Measurements from ENCODE around the gene MND1. TPM values are rescaled to one million over a fixed set of nuclear protein-coding genes. Genes with fewer than 3 reads are reported as not detected.
A peak's percentile ranks its signal among the peaks of the same experiment; 100 is the strongest.

MND1 gene
- total and polyA plus RNA-seq, 12 donors = 0.20 to 1.7 (median 0.34) TPM; not detected in 6

DNA sequence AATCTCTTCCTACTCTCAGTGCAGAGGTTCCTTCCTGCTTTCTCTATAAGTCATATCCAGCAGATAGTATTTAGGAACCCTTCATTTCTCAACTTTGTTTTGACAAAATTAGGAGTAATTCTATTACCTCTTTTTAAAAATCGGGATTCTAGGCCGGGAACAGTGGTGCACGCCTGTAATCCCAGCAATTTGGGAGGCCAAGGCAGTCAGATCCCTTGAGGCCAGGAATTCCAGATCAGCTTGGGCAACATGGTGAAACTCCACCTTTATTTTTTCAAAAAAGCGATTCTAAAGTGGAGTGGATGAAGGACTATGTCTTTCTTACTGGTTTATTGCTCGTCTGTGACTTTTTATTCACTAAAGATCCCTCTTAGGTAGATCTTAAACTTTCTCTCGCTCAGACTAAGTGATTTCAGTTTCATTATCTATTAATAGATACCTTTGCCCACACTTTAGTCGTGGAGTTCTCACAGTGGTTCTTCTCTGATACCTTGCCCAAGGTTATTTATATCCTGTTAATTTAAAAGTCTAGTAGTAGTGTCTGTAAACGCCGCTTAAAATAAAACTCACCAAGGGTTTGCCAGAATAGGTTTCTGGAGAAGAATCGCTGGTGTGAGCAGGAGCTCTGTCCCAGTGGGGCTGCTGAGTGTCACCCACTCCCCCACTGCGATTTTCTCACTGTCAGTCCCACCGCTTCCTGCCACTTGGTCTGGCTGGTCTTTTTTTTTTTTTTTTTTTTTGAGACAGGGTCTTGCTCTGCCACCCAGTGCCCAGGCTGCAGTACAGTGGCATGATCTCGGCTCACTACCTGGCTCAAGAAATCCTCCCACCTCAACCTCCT lies 94.6 kb downstream of the MND1 start:
- H3K27me3 ChIP-seq = no peaks in the 10 kb centered on the region
- TF ChIP-seq CTCF (IDR thresholded peaks at IDR 0.05) = no peak
- H3K4me3 ChIP-seq = peak overlapping the region in 7 of 10 donors; percentile 7 to 34 (median 16)
- no peak for DNase-seq
- no peaks in the 10 kb centered on the region for H3K9me3 ChIP-seq
- WGBS, 2 donors = 53 to 60% methylated on average over 13 of the region's 13 CpGs
- peak overlapping the region in 7 of 10 donors; percentile 3 to 71 (median 44) for H3K27ac ChIP-seq
- H3K36me3 ChIP-seq = no peaks in the 10 kb centered on the region
- H3K4me1 ChIP-seq = peaks cover 0 to 16% (median 0%) of the 10 kb centered on the region in 9 donors
- intact Hi-C loops (cut with DNase I) = loop anchor here in 6 of 10 donors (1.0 to 10.0 kb wide), 3 partner anchors 12 to 136 kb away; partner anchors contain the start of gene MND1 (in 5 of the 6)
- peak in 7 of 8 donors; percentile 40 to 89 (median 70) for ATAC-seq

GRCh38 chr4:153439831-153440230 lies 95.3 kb downstream of the MND1 start:
- WGBS, 2 donors = 88 to 89% methylated on average over 9 of the region's 9 CpGs
- Histone ChIP-seq H3K4me3 (no peak overlapping the region), H3K36me3 (no peaks in the 10 kb centered on the region), H3K9me3 (no peaks in the 10 kb centered on the region), H3K27ac (no peak overlapping the region), H3K4me1 (peaks cover 0 to 16% (median 0%) of the 10 kb centered on the region in 9 donors), H3K27me3 (no peaks in the 10 kb centered on the region)
- TF ChIP-seq CTCF (IDR thresholded peaks at IDR 0.05) = no peak
- intact Hi-C loops (cut with DNase I) = loop anchor here in 6 of 10 donors (1.0 to 10.0 kb wide), 3 partner anchors 13 to 135 kb away; partner anchors contain the start of gene MND1 (in 5 of the 6)
- DNase-seq = no peak
- no peak for ATAC-seq

DNA sequence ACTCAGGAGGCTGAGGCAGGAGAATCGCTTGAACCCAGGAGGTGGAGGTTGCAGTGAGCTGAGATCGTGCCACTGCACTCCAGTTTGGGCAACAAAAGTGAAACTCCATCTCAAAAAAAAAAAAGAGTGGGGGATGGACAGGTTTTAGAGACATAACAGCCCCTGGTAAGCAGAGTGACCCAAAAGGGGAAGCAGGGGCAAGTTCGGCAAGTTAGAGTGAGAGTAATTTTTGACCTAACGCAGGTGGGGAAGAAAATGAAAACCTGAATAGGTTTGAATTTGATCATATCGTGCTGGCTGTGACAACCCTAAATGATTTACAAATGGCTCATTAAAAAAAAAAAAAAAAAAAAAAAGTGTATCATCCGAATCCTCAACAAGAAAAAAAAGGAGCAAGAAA lies 96.0 kb downstream of the MND1 start:
- Histone ChIP-seq H3K27ac (no peak overlapping the region), H3K36me3 (no peaks in the 10 kb centered on the region), H3K9me3 (no peaks in the 10 kb centered on the region), H3K4me1 (peaks cover 0 to 16% (median 0%) of the 10 kb centered on the region in 9 donors), H3K4me3 (no peak overlapping the region), H3K27me3 (no peaks in the 10 kb centered on the region)
- 88 to 96% methylated on average over 5 to 6 of the region's 6 CpGs for WGBS, 2 donors
- ATAC-seq = no peak
- TF ChIP-seq CTCF (IDR thresholded peaks at IDR 0.05) = no peak
- DNase-seq = no peak
- intact Hi-C loops (cut with DNase I) = no loop called here

DNA sequence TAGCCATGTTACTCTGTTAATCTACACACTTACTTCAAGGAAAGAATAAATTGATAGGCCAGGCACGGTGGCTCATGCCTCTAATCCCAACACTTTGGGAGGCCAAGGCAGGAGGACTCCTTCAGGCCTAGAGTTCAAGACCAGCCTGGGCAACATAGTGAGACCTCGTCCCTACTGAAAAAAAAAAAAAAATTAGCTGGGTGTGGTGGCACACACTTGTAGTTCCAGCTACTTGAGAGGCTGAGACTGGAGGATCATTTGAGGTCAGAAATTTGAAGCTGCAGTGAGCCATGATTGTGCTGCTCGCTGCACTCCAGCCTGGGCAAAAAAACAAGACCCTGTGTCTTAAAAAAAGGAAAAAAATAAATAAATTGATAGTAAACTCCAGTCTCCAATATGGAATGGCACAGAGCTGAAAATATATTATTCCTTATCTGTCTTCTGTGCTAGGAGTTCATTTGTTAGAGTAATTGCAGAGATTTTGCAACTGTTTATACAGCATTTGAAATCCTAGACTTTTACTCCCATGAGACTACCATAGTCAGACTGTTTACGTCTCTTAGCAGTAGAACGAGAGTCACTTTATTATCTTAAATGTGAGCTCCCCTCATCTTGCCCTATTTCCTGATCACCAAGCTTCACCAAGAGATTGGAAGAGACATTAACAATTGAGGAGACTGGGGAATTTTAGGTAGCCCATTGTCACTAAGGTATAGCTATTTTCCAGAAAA lies 102.9 kb downstream of the MND1 start:
- no peaks in the 10 kb centered on the region for H3K27me3 ChIP-seq
- intact Hi-C loops (cut with DNase I) = no loop called here
- peak overlapping the region in 2 of 10 donors; percentile 17 to 41 for H3K27ac ChIP-seq
- H3K4me3 ChIP-seq = peak overlapping the region in 4 of 10 donors; percentile 11 to 23 (median 14)
- DNase-seq (no peak), ATAC-seq (peak in 7 of 8 donors; percentile 46 to 69 (median 56))
- WGBS, 2 donors = 75 to 82% methylated on average over 5 of the region's 5 CpGs
- no peak for TF ChIP-seq CTCF (IDR thresholded peaks at IDR 0.05)
- no peaks in the 10 kb centered on the region for H3K36me3 ChIP-seq
- H3K4me1 ChIP-seq = peaks cover 0 to 34% (median 18%) of the 10 kb centered on the region in 9 donors
- no peaks in the 10 kb centered on the region for H3K9me3 ChIP-seq

Measured in heart right ventricle (tissue), 16 donors.